GM23248 (cell line): ENCODE results near the gene EXOG.

ENCODE experiments used
- EZH2 ChIP-seq: fragments of 200-600 bp; sonication (generic); IDR thresholded peaks from 2 replicates; pipeline ENCODE4 v1.6.1; 2018; ENCODE audit warnings: antibody characterized with exemption, mild to moderate bottlenecking; ENCODE audit not compliant: insufficient read depth, poor library complexity, severe bottlenecking
- EZH2phosphoT487 ChIP-seq: fragments of 200-600 bp; sonication (generic); IDR thresholded peaks from 2 replicates; pipeline ENCODE4 v1.6.1; 2018; ENCODE audit warnings: antibody characterized with exemption, moderate library complexity, mild to moderate bottlenecking, low read depth; ENCODE audit not compliant: insufficient read depth

DNA sequence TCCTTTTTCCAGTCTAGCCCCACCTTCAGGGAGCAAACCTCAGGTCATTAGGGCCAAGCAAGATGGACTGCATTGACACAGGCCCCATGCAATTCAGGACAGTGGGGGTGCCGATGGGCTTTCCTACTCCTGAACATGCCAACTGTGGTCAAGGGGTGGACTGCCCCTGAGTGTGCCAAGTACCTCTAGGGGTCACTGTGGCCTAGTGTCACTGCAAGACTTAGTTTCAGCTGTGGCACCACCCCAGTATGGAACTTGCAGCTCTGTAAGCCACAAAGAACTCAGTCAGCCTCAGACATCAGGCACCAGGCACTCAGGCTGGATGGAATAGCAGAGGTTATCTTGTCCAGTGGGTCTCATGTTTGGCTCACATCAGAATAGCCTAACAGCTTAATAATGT lies 32.3 kb downstream of the EXOG start:
- no peak for TF ChIP-seq EZH2
- TF ChIP-seq EZH2phosphoT487, result no peak
